Testis (tissue), 3 donors: ENCODE data around the gene GRIN1. TPM values are rescaled to one million over a fixed set of nuclear protein-coding genes. Genes with fewer than 3 reads are reported as not detected.

ENCODE experiments used
- DNase-seq: peaks from one replicate; pipeline ENCODE4 v3.0.0-alpha.2; 2019
- H3K27ac ChIP-seq, 2 donors: fragments of 200-600 bp; sonication (generic); one replicate each; pipeline ENCODE4 v1.5.1; 2019
- H3K27me3 ChIP-seq: fragments of 200-600 bp; sonication (generic); one replicate; pipeline ENCODE4 v1.5.1; 2019
- H3K36me3 ChIP-seq: fragments of 200-600 bp; sonication (generic); one replicate; pipeline ENCODE4 v1.5.1; 2017; ENCODE audit warnings: low read depth; ENCODE audit errors: missing control alignments
- H3K4me1 ChIP-seq: fragments of 200-600 bp; sonication (generic); one replicate; pipeline ENCODE4 v1.5.1; 2019
- H3K4me3 ChIP-seq, 2 donors: fragments of 200-600 bp; sonication (generic); one replicate each; pipeline ENCODE4 v1.5.1; 2017 to 2019
- H3K9me3 ChIP-seq: fragments of 200-600 bp; sonication (generic); one replicate; pipeline ENCODE4 v1.5.1; 2017
- POLR2A ChIP-seq: fragments of 450-650 bp; IDR thresholded peaks from one replicate; pipeline ENCODE4 v1.6.1; 2017; ENCODE audit warnings: antibody characterized with exemption, mild to moderate bottlenecking, moderate library complexity
- WGBS, 2 donors: methylation state at CpG; one replicate each; pipeline ENCODE4 v1.1.5; 2018; 5-methylcytosine and 5-hydroxymethylcytosine counted together
- intact Hi-C: fragments of 100-400 bp; cut with DNase I; formaldehyde crosslinking; loops from one replicate; pipeline ENCODE4 v1.15.1; 2023; ENCODE audit warnings: low total_unique reads
- polyA plus RNA-seq: library from polyadenylated mRNA; stranded (reverse); fragments of 350-450 nt; fragmentation: Illumina TruSeq; extraction: RNeasy Lipid Tissue Mini Kit (QIAGEN cat#74804); gene quantifications from one replicate; pipeline ENCODE4 v1.2.3, GENCODE V29; 2014; ENCODE audit warnings: low read depth, low replicate concordance; ENCODE audit not compliant: insufficient read depth
- total RNA-seq, 2 donors: library from RNA; depleted of rRNA; stranded (reverse); fragments of >200 nt; gene quantifications; one replicate each; pipeline ENCODE4 v1.2.3, GENCODE V29; 2016
- TF ChIP-seq, protein P1 (sequence below), 3 experiments: fragments of 450-650 bp in 2 of 3; fragments of 200-600 bp in 1 of 3; sonication (generic) in 1 of 3; IDR thresholded peaks; one replicate each; pipeline ENCODE4 v1.5.1; 2016 to 2019; ENCODE audit warnings: antibody characterized with exemption in 3 of 3, mild to moderate bottlenecking in 2 of 3, moderate library complexity in 1 of 3

GRIN1 gene
- total and polyA plus RNA-seq, 3 donors from 2014 or later = 0.79 to 3.8 (median 1.5) TPM

DNA sequence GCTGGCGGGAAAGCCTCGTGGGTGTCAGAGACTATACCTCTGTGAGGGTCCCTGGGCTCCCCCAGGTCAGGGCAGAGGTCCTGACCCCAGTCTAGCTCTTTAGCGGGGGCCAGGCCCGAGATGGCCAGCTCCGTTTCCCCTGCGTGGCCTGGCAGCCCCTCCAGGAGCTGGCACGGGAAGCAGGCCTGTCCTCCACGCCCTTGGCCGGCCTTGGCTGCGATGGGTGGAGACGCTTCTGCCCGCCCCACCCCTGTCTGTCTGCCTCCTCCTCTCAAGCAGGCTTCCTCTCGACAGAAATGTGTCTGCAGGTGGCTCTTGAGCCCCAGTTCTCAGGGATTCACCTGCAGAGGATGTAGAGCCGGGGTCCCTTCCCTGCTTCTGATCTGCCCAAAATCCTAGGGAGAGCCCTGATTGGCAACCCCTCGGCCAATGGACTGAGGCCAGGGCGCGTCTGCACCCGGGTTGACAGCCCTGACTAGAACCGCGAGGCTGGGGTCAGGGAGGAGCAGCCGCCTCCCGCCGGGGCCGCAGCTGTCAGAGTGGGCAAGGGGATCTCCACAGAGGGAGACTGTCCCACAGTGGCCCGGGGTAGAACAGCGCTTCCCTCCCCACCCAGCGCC, 2.6 kb upstream of the GRIN1 start:
- intact Hi-C loops = no loop called here
- Histone ChIP-seq H3K27me3 (no peaks in the 10 kb centered on the region), H3K27ac (no peak overlapping the region), H3K4me3 (no peak overlapping the region), H3K36me3 (no peaks in the 10 kb centered on the region), H3K4me1 (no peaks in the 10 kb centered on the region), H3K9me3 (no peaks in the 10 kb centered on the region)
- TF ChIP-seq, protein P1, sequence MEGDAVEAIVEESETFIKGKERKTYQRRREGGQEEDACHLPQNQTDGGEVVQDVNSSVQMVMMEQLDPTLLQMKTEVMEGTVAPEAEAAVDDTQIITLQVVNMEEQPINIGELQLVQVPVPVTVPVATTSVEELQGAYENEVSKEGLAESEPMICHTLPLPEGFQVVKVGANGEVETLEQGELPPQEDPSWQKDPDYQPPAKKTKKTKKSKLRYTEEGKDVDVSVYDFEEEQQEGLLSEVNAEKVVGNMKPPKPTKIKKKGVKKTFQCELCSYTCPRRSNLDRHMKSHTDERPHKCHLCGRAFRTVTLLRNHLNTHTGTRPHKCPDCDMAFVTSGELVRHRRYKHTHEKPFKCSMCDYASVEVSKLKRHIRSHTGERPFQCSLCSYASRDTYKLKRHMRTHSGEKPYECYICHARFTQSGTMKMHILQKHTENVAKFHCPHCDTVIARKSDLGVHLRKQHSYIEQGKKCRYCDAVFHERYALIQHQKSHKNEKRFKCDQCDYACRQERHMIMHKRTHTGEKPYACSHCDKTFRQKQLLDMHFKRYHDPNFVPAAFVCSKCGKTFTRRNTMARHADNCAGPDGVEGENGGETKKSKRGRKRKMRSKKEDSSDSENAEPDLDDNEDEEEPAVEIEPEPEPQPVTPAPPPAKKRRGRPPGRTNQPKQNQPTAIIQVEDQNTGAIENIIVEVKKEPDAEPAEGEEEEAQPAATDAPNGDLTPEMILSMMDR (IDR thresholded peaks at IDR 0.05) = no peak
- no peak for TF ChIP-seq POLR2A
- WGBS, 2 donors = 39 to 47% methylated on average over 6 to 27 of the region's 27 CpGs
- no peak for DNase-seq

DNA sequence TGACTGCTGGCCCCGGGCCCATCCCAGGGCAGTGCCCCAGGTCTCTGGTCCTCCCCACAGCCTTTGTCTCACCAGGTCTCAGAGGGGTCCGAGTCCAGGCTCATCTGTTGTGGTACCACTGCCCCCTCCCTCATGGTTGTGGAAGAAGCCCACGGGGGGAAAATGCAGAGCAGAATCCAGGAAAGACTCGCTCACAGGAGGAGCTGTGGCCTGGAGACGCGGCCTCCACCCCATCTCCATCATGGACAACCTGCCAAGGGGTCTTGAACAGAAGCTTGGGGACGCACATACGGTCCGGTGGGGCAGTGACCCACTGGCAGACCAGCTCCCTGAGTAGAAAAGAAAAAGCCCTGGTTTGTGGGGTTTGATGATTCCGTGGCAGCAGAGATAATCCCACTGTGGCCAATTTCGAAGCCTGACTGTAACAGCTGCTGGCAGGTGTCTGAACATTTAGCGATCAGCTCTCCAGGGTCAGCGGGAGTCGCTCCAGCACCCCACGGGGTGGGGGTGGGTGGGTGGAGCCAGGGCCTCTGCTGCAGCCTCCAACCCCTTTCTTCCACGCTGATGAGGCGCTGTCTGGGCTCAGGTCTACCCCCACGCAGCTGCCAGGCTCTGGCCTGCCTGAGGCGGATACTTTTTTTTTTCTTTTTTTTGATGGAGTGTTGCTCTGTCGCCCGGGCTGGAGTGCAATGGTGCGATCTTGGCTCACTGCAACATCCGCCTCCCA, 1.9 kb upstream of the GRIN1 start:
- Histone ChIP-seq H3K27me3 (no peaks in the 10 kb centered on the region), H3K27ac (no peak overlapping the region), H3K4me3 (no peak overlapping the region), H3K9me3 (no peaks in the 10 kb centered on the region), H3K36me3 (no peaks in the 10 kb centered on the region), H3K4me1 (no peaks in the 10 kb centered on the region)
- DNase-seq = no peak
- intact Hi-C loops = no loop called here
- 60 to 83% methylated on average over 10 to 23 of the region's 23 CpGs for WGBS, 2 donors
- TF ChIP-seq, protein P1 (IDR thresholded peaks at IDR 0.05) = no peak

DNA sequence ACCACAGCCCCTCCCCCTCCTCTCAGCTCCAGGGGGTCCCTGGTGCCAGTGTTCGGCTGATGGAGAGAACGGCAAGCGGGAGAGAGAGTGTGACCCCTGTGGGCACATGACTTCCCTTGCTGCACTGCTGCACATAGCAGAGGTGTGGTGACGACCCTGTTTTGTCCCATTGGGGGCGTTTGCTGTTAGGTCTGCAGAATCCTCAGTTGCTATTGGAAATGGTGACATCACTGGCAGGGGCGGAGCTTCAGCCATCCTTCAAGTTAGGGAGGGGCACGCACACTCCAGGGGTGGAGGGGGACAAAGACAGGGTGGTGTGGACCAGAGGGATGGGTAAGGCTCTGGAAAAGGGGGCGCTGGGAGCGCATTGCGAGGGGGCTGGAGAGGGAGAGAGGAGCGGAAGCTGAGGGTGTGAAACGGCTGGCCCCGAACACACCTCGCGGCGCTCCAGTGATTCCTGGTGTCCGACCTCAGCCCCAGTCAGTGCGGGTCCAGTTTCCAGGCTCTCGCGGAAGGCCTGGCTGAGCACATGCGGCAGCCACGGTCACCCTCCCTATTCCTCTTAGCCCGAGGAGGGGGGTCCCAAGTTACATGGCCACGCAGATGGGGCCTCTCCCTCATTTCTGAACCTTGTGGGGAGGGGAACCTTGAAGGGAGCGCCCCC, 764 bp upstream of the GRIN1 start:
- no peak for DNase-seq
- Histone ChIP-seq H3K4me3 (peak overlapping the region in 1 of 2 donors; percentile 23), H3K9me3 (no peaks in the 10 kb centered on the region), H3K4me1 (no peaks in the 10 kb centered on the region), H3K27me3 (no peaks in the 10 kb centered on the region), H3K27ac (no peak overlapping the region), H3K36me3 (no peaks in the 10 kb centered on the region)
- intact Hi-C loops = no loop called here
- TF ChIP-seq POLR2A = no peak
- TF ChIP-seq, protein P1 (IDR thresholded peaks at IDR 0.05) = no peak
- WGBS, 2 donors = 2 to 5% methylated on average over 15 to 25 of the region's 25 CpGs

DNA sequence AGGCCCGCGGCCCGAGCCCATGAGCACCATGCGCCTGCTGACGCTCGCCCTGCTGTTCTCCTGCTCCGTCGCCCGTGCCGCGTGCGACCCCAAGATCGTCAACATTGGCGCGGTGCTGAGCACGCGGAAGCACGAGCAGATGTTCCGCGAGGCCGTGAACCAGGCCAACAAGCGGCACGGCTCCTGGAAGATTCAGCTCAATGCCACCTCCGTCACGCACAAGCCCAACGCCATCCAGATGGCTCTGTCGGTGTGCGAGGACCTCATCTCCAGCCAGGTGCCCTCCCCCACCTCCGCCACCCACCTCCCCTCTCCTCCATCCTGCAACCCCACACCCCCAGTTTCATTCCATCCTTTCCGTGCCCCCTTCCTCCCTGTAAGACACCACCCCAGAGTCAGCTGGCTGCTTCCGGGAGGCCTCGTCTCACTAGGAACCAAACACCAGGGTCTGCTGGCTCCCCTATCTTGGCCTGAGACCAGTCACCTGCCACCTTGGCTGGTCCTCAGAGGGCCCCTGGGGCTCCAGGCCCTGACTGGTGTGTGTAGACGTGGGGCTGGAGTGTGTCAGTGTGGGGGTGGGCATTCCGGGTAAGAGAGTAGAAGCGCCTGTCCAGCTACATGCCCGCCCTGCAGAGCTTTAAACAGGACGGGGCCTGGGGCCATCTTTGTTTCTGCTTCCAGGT, 655 bp downstream of the GRIN1 start:
- H3K9me3 ChIP-seq = no peaks in the 10 kb centered on the region
- no peaks in the 10 kb centered on the region for H3K4me1 ChIP-seq
- no peak for DNase-seq
- 19 to 42% methylated on average over 6 to 33 of the region's 37 CpGs for WGBS, 2 donors
- no peak overlapping the region for H3K4me3 ChIP-seq
- no peaks in the 10 kb centered on the region for H3K36me3 ChIP-seq
- no peaks in the 10 kb centered on the region for H3K27me3 ChIP-seq
- intact Hi-C loops = no loop called here
- TF ChIP-seq, protein P1 (IDR thresholded peaks at IDR 0.05) = no peak
- TF ChIP-seq POLR2A = no peak
- H3K27ac ChIP-seq = no peak overlapping the region
